GM12874 (cell line): ENCODE data around the gene ZNF892.

Source experiments
- TF ChIP-seq, protein P1 (sequence below): IDR thresholded peaks from 2 replicates; pipeline ENCODE4 v1.5.1; 2011; ENCODE audit warnings: low read depth, mild to moderate bottlenecking, control low read depth, low read length, moderate library complexity; ENCODE audit not compliant: insufficient read depth

The ZNF892 gene

DNA sequence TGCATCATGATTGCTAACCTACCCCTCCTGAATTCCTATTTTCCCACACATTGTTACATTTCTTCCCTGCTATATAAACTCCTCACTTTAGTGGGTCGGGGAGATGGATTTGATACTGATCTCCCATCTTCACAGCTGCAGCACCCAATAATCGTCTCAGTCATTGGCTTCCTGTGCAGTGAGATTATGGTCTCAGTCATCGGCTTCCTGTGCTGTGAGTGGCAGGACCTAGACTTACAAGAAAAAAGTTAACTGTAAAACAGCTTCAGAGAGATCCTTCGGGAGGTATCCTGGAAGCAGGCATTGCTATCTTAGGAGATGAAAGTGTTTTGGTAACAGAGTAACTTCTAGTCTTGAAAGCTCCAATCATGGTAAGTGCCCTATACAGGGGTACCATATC lies 3.4 kb upstream of the ZNF892 start:
- TF ChIP-seq, protein P1, sequence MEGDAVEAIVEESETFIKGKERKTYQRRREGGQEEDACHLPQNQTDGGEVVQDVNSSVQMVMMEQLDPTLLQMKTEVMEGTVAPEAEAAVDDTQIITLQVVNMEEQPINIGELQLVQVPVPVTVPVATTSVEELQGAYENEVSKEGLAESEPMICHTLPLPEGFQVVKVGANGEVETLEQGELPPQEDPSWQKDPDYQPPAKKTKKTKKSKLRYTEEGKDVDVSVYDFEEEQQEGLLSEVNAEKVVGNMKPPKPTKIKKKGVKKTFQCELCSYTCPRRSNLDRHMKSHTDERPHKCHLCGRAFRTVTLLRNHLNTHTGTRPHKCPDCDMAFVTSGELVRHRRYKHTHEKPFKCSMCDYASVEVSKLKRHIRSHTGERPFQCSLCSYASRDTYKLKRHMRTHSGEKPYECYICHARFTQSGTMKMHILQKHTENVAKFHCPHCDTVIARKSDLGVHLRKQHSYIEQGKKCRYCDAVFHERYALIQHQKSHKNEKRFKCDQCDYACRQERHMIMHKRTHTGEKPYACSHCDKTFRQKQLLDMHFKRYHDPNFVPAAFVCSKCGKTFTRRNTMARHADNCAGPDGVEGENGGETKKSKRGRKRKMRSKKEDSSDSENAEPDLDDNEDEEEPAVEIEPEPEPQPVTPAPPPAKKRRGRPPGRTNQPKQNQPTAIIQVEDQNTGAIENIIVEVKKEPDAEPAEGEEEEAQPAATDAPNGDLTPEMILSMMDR, result no peak

DNA sequence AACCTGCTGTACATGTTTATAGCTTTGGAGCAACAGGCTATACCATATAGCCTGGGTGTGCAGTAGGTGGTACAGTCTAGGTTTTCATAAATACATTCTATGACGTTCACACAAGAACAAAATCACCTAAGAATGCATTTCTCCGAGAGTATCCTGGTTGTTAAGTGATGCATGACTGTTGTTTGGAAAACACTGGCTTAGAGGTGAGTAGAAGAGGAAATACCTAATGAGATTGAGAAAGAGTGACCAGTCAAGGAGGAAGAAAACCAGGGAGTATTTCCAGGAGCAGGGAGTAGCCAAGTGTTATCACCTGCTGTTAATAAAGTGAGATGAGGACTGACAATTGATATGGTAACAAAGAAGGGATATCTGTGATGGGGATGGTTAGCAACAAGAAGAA lies 2.9 kb upstream of the ZNF892 start:
- TF ChIP-seq, protein P1, result no peak

DNA sequence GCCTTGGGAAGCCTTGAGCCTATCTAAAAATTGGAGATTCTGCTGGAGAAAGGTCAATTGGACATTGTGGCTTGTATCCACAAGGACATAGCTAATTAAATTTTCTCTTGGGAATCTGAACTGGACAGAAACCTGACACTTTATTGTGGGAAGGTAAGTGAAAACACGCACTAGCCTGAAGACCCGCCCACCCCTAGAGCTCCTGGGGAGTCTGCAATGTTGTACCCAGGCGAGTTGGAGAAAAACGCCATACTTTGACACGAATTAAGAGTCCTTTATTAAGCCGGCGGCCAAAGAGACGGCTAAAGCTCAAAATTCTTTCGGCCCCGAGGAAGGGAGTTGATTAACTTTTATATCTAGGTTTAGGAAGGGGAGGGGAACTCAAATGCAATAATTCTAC lies 1.2 kb upstream of the ZNF892 start:
- TF ChIP-seq, protein P1, result no peak

DNA sequence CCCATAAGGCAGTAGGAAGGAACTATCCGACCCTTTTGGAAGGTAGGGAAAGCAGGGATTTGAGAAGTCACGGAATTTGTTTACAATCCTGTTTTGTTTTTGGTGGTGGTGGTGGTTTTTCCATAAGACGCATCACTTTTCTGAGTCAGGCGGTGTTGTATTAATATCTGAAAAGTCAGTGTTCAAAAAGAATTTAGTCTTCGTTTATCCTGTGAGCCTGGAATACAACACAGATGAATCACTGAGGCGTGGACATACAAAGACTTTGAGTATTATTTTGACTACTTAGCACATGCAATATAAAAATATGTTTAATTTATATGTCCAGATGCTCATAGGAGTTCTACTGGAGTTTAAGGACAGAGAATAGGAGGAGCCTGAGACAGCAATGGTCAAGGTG lies 785 bp downstream of the ZNF892 start:
- TF ChIP-seq, protein P1, result no peak

DNA sequence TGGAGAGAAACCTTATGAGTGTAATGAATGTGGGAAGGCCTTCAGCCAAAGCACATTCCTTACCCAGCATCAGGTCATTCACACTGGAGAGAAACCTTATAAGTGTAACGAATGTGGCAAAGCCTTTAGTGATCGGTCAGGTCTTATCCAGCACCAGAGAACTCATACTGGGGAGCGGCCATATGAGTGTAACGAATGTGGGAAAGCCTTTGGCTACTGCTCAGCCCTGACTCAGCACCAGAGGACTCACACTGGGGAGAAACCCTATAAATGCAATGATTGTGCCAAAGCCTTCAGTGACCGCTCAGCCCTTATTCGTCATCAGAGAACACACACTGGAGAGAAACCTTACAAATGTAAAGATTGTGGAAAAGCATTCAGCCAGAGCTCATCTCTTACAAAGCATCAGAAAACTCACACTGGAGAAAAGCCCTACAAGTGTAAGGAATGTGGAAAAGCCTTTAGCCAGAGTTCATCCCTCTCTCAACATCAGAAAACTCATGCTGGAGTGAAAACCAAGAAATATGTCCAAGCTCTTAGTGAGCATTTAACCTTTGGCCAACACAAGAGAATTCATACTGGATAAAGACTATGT lies 7.8 kb downstream of the ZNF892 start:
- TF ChIP-seq, protein P1, result no peak

DNA sequence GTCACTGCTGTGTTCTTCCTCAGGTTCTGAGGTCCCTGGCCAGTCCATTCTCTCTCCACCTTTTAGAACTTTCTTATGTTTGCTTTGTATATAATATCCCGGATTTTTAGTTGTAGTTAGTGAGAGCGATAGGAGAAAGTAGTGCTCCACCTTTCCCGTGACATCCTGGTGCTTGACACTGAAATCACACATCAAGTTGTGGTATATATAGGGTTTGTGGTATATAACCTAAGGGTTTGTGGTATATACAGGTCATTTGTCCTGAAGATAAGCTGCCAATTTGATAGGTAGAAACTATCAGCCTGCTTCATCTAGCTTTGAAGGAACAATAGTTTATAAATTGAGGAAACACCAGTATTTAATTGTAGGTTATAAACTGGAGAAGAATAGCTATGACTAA lies 13.1 kb downstream of the ZNF892 start:
- TF ChIP-seq, protein P1, result no peak

DNA sequence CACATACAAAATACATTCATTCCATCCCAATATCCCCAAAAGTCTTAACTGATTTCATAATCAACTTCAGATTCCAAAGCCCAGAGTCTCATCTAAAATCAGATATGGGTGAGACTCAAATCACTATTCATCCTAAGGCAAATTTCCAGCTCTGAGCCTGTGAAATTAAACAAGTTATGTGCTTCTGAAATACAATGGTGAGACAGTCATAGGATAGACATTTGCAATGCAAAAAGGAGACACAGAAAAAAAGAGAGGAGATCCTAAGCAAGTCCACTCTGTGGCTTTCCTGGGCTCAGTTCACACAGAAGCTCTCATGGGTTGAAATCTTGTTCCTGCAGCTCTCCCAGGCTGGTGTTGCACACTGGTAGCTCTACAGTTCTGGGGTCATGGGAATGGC lies 18.3 kb downstream of the ZNF892 start:
- TF ChIP-seq, protein P1, result no peak
